ENCODE measurements around the gene MARVELD1. TPM values are rescaled to one million over a fixed set of nuclear protein-coding genes. Genes with fewer than 3 reads are reported as not detected.

The MARVELD1 gene
- total and polyA plus RNA-seq, 10 donors = 3.7 to 24.6 (median 12.9) TPM

- WGBS, 5 donors = 69 to 87% (median 85%) methylated on average over 2 of the region's 2 CpGs
- TF ChIP-seq CTCF (IDR thresholded peaks at IDR 0.05 in 8 of 11, conservative IDR thresholded peaks at IDR 0.05 in 3 of 11) (no peak), POLR2A (IDR thresholded peaks at IDR 0.05) (no peak), POLR2AphosphoS5 (IDR thresholded peaks at IDR 0.05) (no peak)
- DNase-seq = no peak
- Histone ChIP-seq H3K27me3 (replicated peaks in 1 of 7) (no peaks in the 10 kb centered on the region), H3K4me3 (no peak overlapping the region), H3K4me1 (peaks cover 10 to 70% (median 43%) of the 10 kb centered on the region in 6 donors), H3K27ac (no peak overlapping the region), H3K9me3 (no peaks in the 10 kb centered on the region), H3K36me3 (peaks cover 0 to 72% (median 44%) of the 10 kb centered on the region in 6 donors)
- intact Hi-C loops (cut with DNase I; ENCODE audit: low total_unique reads) = no loop called here
Measured at GRCh38 chr10:97740613-97741012, 27.1 kb downstream of the MARVELD1 start.

GRCh38 chr10:97743169-97743943 is 29.8 kb downstream of the MARVELD1 start:
- Histone ChIP-seq H3K9me3 (no peaks in the 10 kb centered on the region), H3K27ac (no peak overlapping the region), H3K27me3 (replicated peaks in 1 of 7) (no peaks in the 10 kb centered on the region), H3K4me3 (no peak overlapping the region), H3K4me1 (peaks cover 4 to 51% (median 28%) of the 10 kb centered on the region in 6 donors), H3K36me3 (peaks cover 7 to 99% (median 70%) of the 10 kb centered on the region in 6 donors)
- DNase-seq = peak; percentile 19
- no peak for TF ChIP-seq CTCF (IDR thresholded peaks at IDR 0.05 in 8 of 11, conservative IDR thresholded peaks at IDR 0.05 in 3 of 11)
- TF ChIP-seq POLR2A (IDR thresholded peaks at IDR 0.05) = no peak
- WGBS, 5 donors = 73 to 88% (median 82%) methylated on average over 10 of the region's 10 CpGs
- intact Hi-C loops (cut with DNase I; ENCODE audit: low total_unique reads) = no loop called here

GRCh38 chr10:97744405-97745035 is 31.0 kb downstream of the MARVELD1 start:
- Histone ChIP-seq H3K36me3 (peaks cover 7 to 100% (median 77%) of the 10 kb centered on the region in 6 donors), H3K4me1 (peaks cover 0 to 39% (median 17%) of the 10 kb centered on the region in 6 donors), H3K4me3 (no peak overlapping the region), H3K27ac (no peak overlapping the region), H3K27me3 (replicated peaks in 1 of 7) (no peaks in the 10 kb centered on the region), H3K9me3 (no peaks in the 10 kb centered on the region)
- TF ChIP-seq CTCF (IDR thresholded peaks at IDR 0.05 in 8 of 11, conservative IDR thresholded peaks at IDR 0.05 in 3 of 11) (no peak), POLR2A (IDR thresholded peaks at IDR 0.05) (no peak), POLR2AphosphoS5 (IDR thresholded peaks at IDR 0.05) (no peak)
- intact Hi-C loops (cut with DNase I; ENCODE audit: low total_unique reads) = no loop called here
- peak; percentile 59 for DNase-seq
- WGBS, 5 donors = 93 to 95% (median 95%) methylated on average over 14 to 15 of the region's 15 CpGs

- no peak overlapping the region for H3K4me3 ChIP-seq
- peaks cover 7 to 100% (median 98%) of the 10 kb centered on the region in 6 donors for H3K36me3 ChIP-seq
- H3K4me1 ChIP-seq = peaks cover 0 to 12% (median 9%) of the 10 kb centered on the region in 6 donors
- WGBS, 5 donors = 86 to 93% (median 90%) methylated on average over 1 of the region's 1 CpG
- no peak overlapping the region for H3K27ac ChIP-seq
- intact Hi-C loops (cut with DNase I; ENCODE audit: low total_unique reads) = no loop called here
- no peak for TF ChIP-seq POLR2A (IDR thresholded peaks at IDR 0.05)
- TF ChIP-seq CTCF (IDR thresholded peaks at IDR 0.05 in 8 of 11, conservative IDR thresholded peaks at IDR 0.05 in 3 of 11) = no peak
- TF ChIP-seq POLR2AphosphoS5 (IDR thresholded peaks at IDR 0.05) = no peak
- DNase-seq = no peak
- no peaks in the 10 kb centered on the region for H3K27me3 ChIP-seq (replicated peaks in 1 of 7)
- no peaks in the 10 kb centered on the region for H3K9me3 ChIP-seq
Measured at GRCh38 chr10:97747573-97747972, 34.0 kb downstream of the MARVELD1 start.

All from spleen (tissue), 11 donors.